Measurements from ENCODE around the gene TANK.
"Not testable (repeated sequence)": the region's sequence is repeated elsewhere in the genome, so short reads cannot be mapped to it uniquely, and the experiment has no call there.

Gene TANK

GRCh38 chr2:161170377-161170776 lies 10.1 kb downstream of the TANK start:
- DNase-seq: no peak

GRCh38 chr2:161170958-161171932 lies 11.0 kb downstream of the TANK start:
- DNase-seq: no peak

GRCh38 chr2:161172901-161173540 lies 12.8 kb downstream of the TANK start:
- DNase-seq: no peak

- DNase-seq: no peak
Measured at GRCh38 chr2:161173541-161174194, 13.4 kb downstream of the TANK start.

GRCh38 chr2:161177969-161178368 lies 17.7 kb downstream of the TANK start:
- DNase-seq: no peak

GRCh38 chr2:161178756-161179155 lies 18.5 kb downstream of the TANK start:
- no peak for DNase-seq

GRCh38 chr2:161190050-161190449 lies 29.8 kb downstream of the TANK start:
- DNase-seq: no peak

GRCh38 chr2:161195602-161196001 lies 35.4 kb downstream of the TANK start:
- not testable (repeated sequence) for DNase-seq

- no peak for DNase-seq
Measured at GRCh38 chr2:161199912-161200701, 39.9 kb downstream of the TANK start.

- no peak for DNase-seq
Measured at GRCh38 chr2:161204846-161205245, 44.6 kb downstream of the TANK start.

GRCh38 chr2:161206471-161207032 lies 46.3 kb downstream of the TANK start:
- no peak for DNase-seq

GRCh38 chr2:161207941-161208340 lies 47.7 kb downstream of the TANK start:
- DNase-seq: no peak

GRCh38 chr2:161208527-161209139 lies 48.4 kb downstream of the TANK start:
- no peak for DNase-seq

GRCh38 chr2:161209902-161210301 lies 49.7 kb downstream of the TANK start:
- no peak for DNase-seq

- no peak for DNase-seq
Measured at GRCh38 chr2:161217597-161218185, 57.5 kb downstream of the TANK start.

GRCh38 chr2:161219211-161219610 lies 59.0 kb downstream of the TANK start:
- no peak for DNase-seq

GRCh38 chr2:161223139-161223732 lies 63.0 kb downstream of the TANK start:
- peak in 3 of 6 experiments; percentile 11 to 67 (median 55) for DNase-seq

- no peak for DNase-seq
Measured at GRCh38 chr2:161228511-161229240, 68.4 kb downstream of the TANK start.

- no peak for DNase-seq
Measured at GRCh38 chr2:161230959-161231358, 70.7 kb downstream of the TANK start.

GRCh38 chr2:161232571-161232970 lies 72.3 kb downstream of the TANK start:
- no peak for DNase-seq
